ENCODE measurements around the gene LRRC46. TPM values are rescaled to one million over a fixed set of nuclear protein-coding genes. Genes with fewer than 3 reads are reported as not detected.

Gene LRRC46
- total and polyA plus RNA-seq, 2 of the 13 experiments (the other 11 are each of a cell fraction or from before 2014, with no cell fraction given) = 0.09 TPM

GRCh38 chr17:47840001-47840741, 8.7 kb downstream of the LRRC46 start (continued):
- TF ChIP-seq MXD3 (CRISPR knock-in tag; IDR thresholded peaks at IDR 0.05) (no peak), NCOA1 (CRISPR knock-in tag; IDR thresholded peaks at IDR 0.05) (no peak), ZBTB34 (CRISPR knock-in tag; IDR thresholded peaks at IDR 0.05) (no peak), ZNF550 (CRISPR knock-in tag; IDR thresholded peaks at IDR 0.05; ENCODE audit: borderline replicate concordance) (peak; percentile 79; the same call in 1 of the 2 replicates), ETV6 (CRISPR knock-in tag; conservative IDR thresholded peaks at IDR 0.05) (no peak), FOXC1 (CRISPR knock-in tag; IDR thresholded peaks at IDR 0.05; ENCODE audit: borderline replicate concordance) (no peak), ZNF629 (CRISPR knock-in tag; conservative IDR thresholded peaks at IDR 0.05) (peak; percentile 97), ZNF75D (CRISPR knock-in tag; IDR thresholded peaks at IDR 0.05; ENCODE audit: borderline replicate concordance) (no peak), ZNF3 (CRISPR knock-in tag; IDR thresholded peaks at IDR 0.05) (no peak), ZBTB3 (CRISPR knock-in tag; IDR thresholded peaks at IDR 0.05; ENCODE audit: borderline replicate concordance, low read depth) (no peak), ZNF570 (CRISPR knock-in tag; IDR thresholded peaks at IDR 0.05; ENCODE audit: borderline replicate concordance) (peak; percentile 41; the same call in 1 of the 2 replicates), NONO (IDR thresholded peaks at IDR 0.05) (no peak), NONO (CRISPR knock-in tag; conservative IDR thresholded peaks at IDR 0.05) (no peak; the same call in 1 of the 2 replicates), CHCHD3 (CRISPR knock-in tag; IDR thresholded peaks at IDR 0.05) (peak; percentile 33; the same call in 1 of the 2 replicates), NR2F6 (IDR thresholded peaks at IDR 0.05) (no peak), NR2F6 (CRISPR knock-in tag; IDR thresholded peaks at IDR 0.05) (no peak), ZNF143 (CRISPR knock-in tag; IDR thresholded peaks at IDR 0.05) (no peak), DDIT3 (CRISPR knock-in tag; IDR thresholded peaks at IDR 0.05) (no peak), SRF (IDR thresholded peaks at IDR 0.05; ENCODE audit: low read depth, low read length) (no peak), SMARCC2 (IDR thresholded peaks at IDR 0.05) (no peak), ZNF30 (CRISPR knock-in tag; IDR thresholded peaks at IDR 0.05) (no peak), ZNF543 (CRISPR knock-in tag; IDR thresholded peaks at IDR 0.05) (no peak), ZNF503 (CRISPR knock-in tag; IDR thresholded peaks at IDR 0.05) (no peak), CHD4 (IDR thresholded peaks at IDR 0.05; ENCODE audit: borderline replicate concordance, low read length) (no peak), ZNF709 (CRISPR knock-in tag; IDR thresholded peaks at IDR 0.05) (0 out of 2 replicates have a peak, but pooled peaks have one; percentile 2), GLMP (CRISPR knock-in tag; IDR thresholded peaks at IDR 0.05; ENCODE audit: borderline replicate concordance) (no peak), HNF4A (CRISPR knock-in tag; IDR thresholded peaks at IDR 0.05) (peak; percentile 41), ZZZ3 (CRISPR knock-in tag; IDR thresholded peaks at IDR 0.05; ENCODE audit: borderline replicate concordance) (0 out of 2 replicates have a peak, but pooled peaks have one; percentile 47)

All from HepG2 (cell line).